Gastrocnemius medialis (tissue), 4 donors: ENCODE measurements around the gene RNF223. TPM values are rescaled to one million over a fixed set of nuclear protein-coding genes. Genes with fewer than 3 reads are reported as not detected.
"Not testable (repeated sequence)": the region's sequence is repeated elsewhere in the genome, so short reads cannot be mapped to it uniquely, and the experiment has no call there.

Experiments
- ATAC-seq, 2 donors: fragments of 150-250 bp; one replicate each; pipeline ENCODE4 v1.9.1; 2016
- DNase-seq, 2 donors: peaks; one replicate each; pipeline ENCODE4 v3.0.0-alpha.2; 2019
- H3K27ac ChIP-seq, 4 donors: fragments of 200-600 bp; sonication (generic); 1 replicate in 1 of 4; 2 replicates in 3 of 4; pipeline ENCODE4 v1.5.1; 2016 to 2018; ENCODE audit warnings: mild to moderate bottlenecking in 2 of 4, moderate library complexity in 1 of 4
- H3K27me3 ChIP-seq, 3 donors: fragments of 200-600 bp; sonication (generic) in 2 of 3; 1 replicate in 1 of 3; 2 replicates in 2 of 3; pipeline versions ENCODE4 v1.5.1 to v1.6.0; 2016 to 2019; ENCODE audit warnings: mild to moderate bottlenecking in 1 of 3, moderate library complexity in 1 of 3
- H3K36me3 ChIP-seq, 2 donors: fragments of 200-600 bp; sonication (generic) in 1 of 2; one replicate each; pipeline ENCODE4 v1.5.1; 2017 to 2018
- H3K4me1 ChIP-seq, 2 donors: fragments of 200-600 bp; sonication (generic) in 1 of 2; one replicate each; pipeline ENCODE4 v1.5.1; 2016 to 2017; ENCODE audit warnings: mild to moderate bottlenecking in 2 of 2
- H3K4me3 ChIP-seq, 4 donors: fragments of 200-600 bp; sonication (generic) in 3 of 4; 1 replicate in 1 of 4; 2 replicates in 3 of 4; pipeline ENCODE4 v1.5.1; 2016 to 2019; ENCODE audit warnings: mild to moderate bottlenecking in 2 of 4
- H3K9me3 ChIP-seq, 3 donors: fragments of 200-600 bp; sonication (generic) in 2 of 3; 1 replicate in 1 of 3; 2 replicates in 2 of 3; pipeline ENCODE4 v1.5.1; 2016 to 2019
- CTCF ChIP-seq, 5 experiments: fragments of 450-650 bp in 3 of 5; fragments of 200-600 bp in 2 of 5; sonication (generic) in 2 of 5; IDR thresholded peaks in 4 of 5; conservative IDR thresholded peaks in 1 of 5; 1 replicate in 4 of 5; 2 replicates in 1 of 5; pipeline ENCODE4 v1.5.1; 2016 to 2019; ENCODE audit warnings: antibody characterized with exemption in 5 of 5, mild to moderate bottlenecking in 3 of 5, moderate library complexity in 3 of 5
- POLR2A ChIP-seq, 2 donors: fragments of 450-650 bp; IDR thresholded peaks; one replicate each; pipeline ENCODE4 v1.6.1; 2017; ENCODE audit warnings: antibody characterized with exemption in 2 of 2, mild to moderate bottlenecking in 2 of 2, moderate library complexity in 2 of 2
- in situ Hi-C, 4 donors: fragments of 200-750 bp; cut with MboI; loops; one replicate each; pipeline versions ENCODE4 v1.15.0 to v1.8.0; 2017; ENCODE audit warnings: low sequenced_read_pairs in 4 of 4
- intact Hi-C: fragments of 100-400 bp; cut with DNase I; formaldehyde crosslinking; loops from one replicate; pipeline ENCODE4 v1.15.1; 2023; ENCODE audit warnings: low total_unique reads
- total RNA-seq, 4 donors: library from RNA; depleted of rRNA; stranded (reverse); fragments of >200 nt; gene quantifications; one replicate each; pipeline versions ENCODE4 v1.1.0 to v1.2.3, GENCODE V29; 2016

The RNF223 gene
- total RNA-seq, 4 donors from 2014 or later, result not detected

GRCh38 chr1:1081311-1082238 is 7.5 kb upstream of the RNF223 start:
- TF ChIP-seq POLR2A (IDR thresholded peaks at IDR 0.05) (no peak), CTCF (IDR thresholded peaks at IDR 0.05 in 4 of 5, conservative IDR thresholded peaks at IDR 0.05 in 1 of 5) (no peak)
- no peaks in the 10 kb centered on the region for H3K36me3 ChIP-seq
- H3K4me3 ChIP-seq, result no peak overlapping the region
- H3K27ac ChIP-seq, result no peak overlapping the region
- peaks cover 0 to 12% of the 10 kb centered on the region in 2 donors for H3K4me1 ChIP-seq
- ATAC-seq (no peak), DNase-seq (peak in 1 of 2 donors; percentile 7)
- intact Hi-C loops, result no loop called here
- no peaks in the 10 kb centered on the region for H3K9me3 ChIP-seq
- in situ Hi-C loops, result no loop called here
- peaks cover 0 to 3% (median 0%) of the 10 kb centered on the region in 3 donors for H3K27me3 ChIP-seq

- no peak overlapping the region for H3K27ac ChIP-seq
- DNase-seq (peak in 1 of 2 donors; percentile 9), ATAC-seq (no peak)
- H3K27me3 ChIP-seq, result peaks cover 0 to 3% (median 0%) of the 10 kb centered on the region in 3 donors
- in situ Hi-C loops, result no loop called here
- H3K36me3 ChIP-seq, result no peaks in the 10 kb centered on the region
- intact Hi-C loops, result no loop called here
- peaks cover 0 to 12% of the 10 kb centered on the region in 2 donors for H3K4me1 ChIP-seq
- no peaks in the 10 kb centered on the region for H3K9me3 ChIP-seq
- no peak for TF ChIP-seq POLR2A (IDR thresholded peaks at IDR 0.05)
- no peak for TF ChIP-seq CTCF (IDR thresholded peaks at IDR 0.05 in 4 of 5, conservative IDR thresholded peaks at IDR 0.05 in 1 of 5)
- no peak overlapping the region for H3K4me3 ChIP-seq
Measured at GRCh38 chr1:1080951-1081310, 6.8 kb upstream of the RNF223 start.

- Histone ChIP-seq H3K27me3 (peaks cover 5 to 6% (median 6%) of the 10 kb centered on the region in 3 donors), H3K9me3 (no peaks in the 10 kb centered on the region), H3K36me3 (no peaks in the 10 kb centered on the region), H3K27ac (no peak overlapping the region), H3K4me1 (peaks cover 0 to 12% of the 10 kb centered on the region in 2 donors), H3K4me3 (peak overlapping the region; percentile 43 to 51 (median 46))
- in situ Hi-C loops, result no loop called here
- TF ChIP-seq CTCF (IDR thresholded peaks at IDR 0.05 in 4 of 5, conservative IDR thresholded peaks at IDR 0.05 in 1 of 5) (no peak), POLR2A (IDR thresholded peaks at IDR 0.05) (no peak)
- intact Hi-C loops, result no loop called here
- ATAC-seq (peak; percentile 45 to 68), DNase-seq (peak; percentile 1 to 23)
Measured at GRCh38 chr1:1080122-1080757, 6.1 kb upstream of the RNF223 start.

- TF ChIP-seq POLR2A (IDR thresholded peaks at IDR 0.05), result no peak
- TF ChIP-seq CTCF (IDR thresholded peaks at IDR 0.05 in 4 of 5, conservative IDR thresholded peaks at IDR 0.05 in 1 of 5), result no peak
- DNase-seq (peak; percentile 4 to 30), ATAC-seq (peak; percentile 36 to 68)
- intact Hi-C loops (no loop called here), in situ Hi-C loops (no loop called here)
- H3K27ac ChIP-seq, result no peak overlapping the region
- peak overlapping the region; percentile 43 to 51 (median 46) for H3K4me3 ChIP-seq
- H3K36me3 ChIP-seq, result no peaks in the 10 kb centered on the region
- peaks cover 0 to 12% of the 10 kb centered on the region in 2 donors for H3K4me1 ChIP-seq
- peaks cover 11 to 13% (median 13%) of the 10 kb centered on the region in 3 donors for H3K27me3 ChIP-seq
- no peaks in the 10 kb centered on the region for H3K9me3 ChIP-seq
Measured at GRCh38 chr1:1079408-1080121, 5.5 kb upstream of the RNF223 start.

GRCh38 chr1:1077396-1077795 is 3.3 kb upstream of the RNF223 start:
- intact Hi-C loops, H3K9me3 ChIP-seq, ATAC-seq, H3K36me3 ChIP-seq, in situ Hi-C loops, H3K27ac ChIP-seq, DNase-seq, H3K4me3 ChIP-seq: not testable (repeated sequence)
- peaks cover 26 to 34% (median 27%) of the 10 kb centered on the region in 3 donors for H3K27me3 ChIP-seq
- peaks cover 0 to 12% of the 10 kb centered on the region in 2 donors for H3K4me1 ChIP-seq
